GM21737 (cell line): ENCODE results near the gene SPHK2.
A peak's percentile ranks its signal among the peaks of the same experiment; 100 is the strongest.

ENCODE experiments used
- ATAC-seq: cut with Tn5 transposase; IDR thresholded peaks from one replicate; pipeline ENCODE4 v1.9.1; 2021; ENCODE audit warnings: mild to moderate bottlenecking, moderate library complexity; ENCODE audit not compliant: unreplicated experiment

SPHK2 gene

DNA sequence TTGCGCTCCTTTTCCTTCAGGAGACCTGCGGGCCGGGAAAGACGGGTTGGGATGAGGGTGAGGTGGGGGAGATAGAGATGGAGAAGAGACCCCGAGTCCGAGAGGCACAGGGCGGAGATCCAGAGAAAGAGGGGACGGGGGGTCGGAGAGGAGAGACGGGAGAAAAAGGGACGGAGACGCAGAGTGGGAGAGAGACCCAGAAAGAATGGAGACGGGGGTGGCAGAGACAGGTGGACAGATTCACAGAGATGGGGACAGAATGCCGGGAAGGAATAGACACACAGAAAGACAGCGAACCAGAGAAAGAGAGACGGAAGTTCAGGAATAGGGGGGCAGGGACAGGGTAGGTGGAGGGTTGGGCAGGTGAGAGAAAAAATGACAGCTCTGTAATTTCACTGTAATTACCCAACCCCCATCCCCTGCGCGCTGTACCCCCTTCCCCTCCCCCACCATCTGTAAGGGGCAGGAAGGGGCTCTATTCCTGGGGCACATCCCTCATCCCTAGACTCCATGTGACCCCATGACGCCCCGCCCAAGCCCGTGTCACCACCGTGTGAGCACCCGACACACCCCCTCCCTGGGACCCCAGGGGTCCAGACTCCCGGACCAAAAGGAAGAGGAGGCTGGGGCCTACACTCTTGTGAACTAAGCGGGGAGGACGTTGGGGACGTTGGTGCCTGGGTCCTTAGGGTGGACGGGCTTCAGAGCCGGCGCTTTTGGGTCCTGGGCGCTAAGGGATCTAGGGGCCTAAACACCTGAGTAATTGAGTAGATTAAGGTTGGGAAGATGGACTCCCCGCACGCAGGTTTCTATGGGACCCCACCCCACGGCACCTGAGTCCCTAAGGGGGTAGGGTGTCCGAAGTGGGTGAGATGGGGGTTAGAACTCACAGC is 16.9 kb downstream of the SPHK2 start:
- ATAC-seq = no peak

DNA sequence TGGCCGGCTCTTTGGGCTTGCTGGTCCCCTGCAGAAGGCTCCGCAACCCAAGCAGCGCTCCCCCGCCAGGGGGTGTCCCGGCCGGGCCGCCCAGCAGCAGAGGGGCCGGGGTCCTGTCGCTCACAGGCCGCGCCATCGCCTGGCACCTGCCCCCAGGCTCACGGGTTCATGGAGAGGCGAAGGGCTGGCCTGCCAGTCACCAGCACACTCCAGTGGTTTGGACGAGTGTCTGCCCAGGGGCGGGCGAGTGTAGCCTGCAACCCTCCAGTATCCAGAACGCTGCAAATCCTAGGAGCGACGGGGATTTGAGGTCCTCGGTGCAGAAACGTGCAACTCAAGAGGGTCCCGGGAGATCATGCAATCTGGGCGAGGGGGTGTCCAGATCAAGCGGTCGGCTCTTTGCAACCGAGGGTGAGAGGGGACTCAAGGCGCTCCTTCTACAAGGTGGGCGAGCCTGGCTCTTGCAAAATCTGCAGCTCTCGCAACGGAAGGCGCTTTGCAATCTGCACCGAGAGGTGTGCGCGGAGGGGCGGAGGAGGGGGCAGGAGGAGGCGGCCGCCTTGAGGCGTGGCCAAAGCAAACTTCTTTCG is 17.6 kb downstream of the SPHK2 start, which contains the start of gene DBP:
TSS of gene DBP (minus strand) at position 521 of the 590 bp plus-strand sequence. CDS start at position 136, 385 bp downstream.
- no peak for ATAC-seq

DNA sequence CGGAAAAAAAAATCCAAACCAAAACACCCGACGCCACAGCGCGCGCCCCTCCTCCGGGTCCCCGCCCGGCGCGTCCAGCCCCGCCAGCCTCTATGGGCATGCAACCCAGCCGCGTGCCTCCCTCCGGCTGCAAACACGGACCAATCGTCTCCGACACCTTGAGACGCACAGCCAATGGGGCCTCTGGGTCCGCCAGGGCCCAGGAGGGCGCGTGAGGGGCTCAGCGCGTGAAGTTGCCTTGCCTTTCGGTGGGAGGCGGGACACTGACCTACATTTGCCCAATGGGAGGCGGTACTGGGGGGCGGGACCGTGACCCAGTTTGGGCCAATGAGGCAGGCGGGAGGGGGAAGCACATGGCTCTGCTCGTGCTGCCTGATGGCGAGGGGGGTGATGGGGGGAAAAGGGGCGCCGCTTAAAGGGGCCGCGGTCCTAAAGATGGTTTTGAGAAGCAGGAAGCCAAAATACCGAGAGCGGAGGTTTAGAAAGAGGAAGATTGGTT is 18.2 kb downstream of the SPHK2 start:
- ATAC-seq = peak; percentile 65

DNA sequence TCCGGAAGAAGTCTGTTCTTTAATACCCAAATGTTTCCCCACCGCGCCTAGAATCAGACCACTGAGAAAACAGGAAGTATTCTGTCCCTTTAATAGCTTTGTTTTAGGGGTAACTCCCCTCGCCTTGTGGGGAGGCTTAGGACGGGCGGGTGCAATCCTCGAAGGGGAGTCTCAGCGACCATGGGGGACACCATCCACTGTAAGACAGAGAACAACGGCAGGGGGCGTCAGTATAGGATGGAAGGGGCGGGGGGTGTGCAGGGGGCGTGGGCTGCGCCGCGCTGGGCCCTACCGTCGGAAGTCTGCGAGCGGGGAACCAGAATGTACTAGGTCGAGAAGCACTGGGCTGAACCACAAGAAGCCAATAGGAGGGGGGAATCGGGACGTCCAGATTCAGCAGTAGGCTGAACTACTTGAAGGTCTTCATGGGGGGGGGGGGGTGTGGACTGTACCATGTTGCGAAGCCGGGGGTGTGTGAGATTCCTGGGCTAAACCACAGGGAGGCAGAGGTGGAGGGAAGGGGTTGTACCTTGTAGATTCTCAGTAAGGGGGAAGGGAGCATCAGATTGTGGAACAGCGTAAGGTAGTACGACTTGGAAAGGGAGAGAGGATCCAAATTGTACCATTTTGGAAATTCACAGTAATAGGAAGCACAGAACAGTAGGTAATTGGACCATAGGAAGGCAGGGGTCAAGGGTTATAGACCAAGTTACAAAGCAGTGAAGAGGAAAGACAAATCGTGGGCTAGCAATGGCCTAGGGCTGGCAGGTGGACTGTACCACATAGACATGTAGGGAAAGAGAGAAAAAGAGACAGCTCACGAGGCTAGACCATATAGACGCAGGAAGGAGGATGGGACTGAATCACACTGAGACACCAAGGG is 18.9 kb downstream of the SPHK2 start:
- peak; percentile 7 for ATAC-seq

DNA sequence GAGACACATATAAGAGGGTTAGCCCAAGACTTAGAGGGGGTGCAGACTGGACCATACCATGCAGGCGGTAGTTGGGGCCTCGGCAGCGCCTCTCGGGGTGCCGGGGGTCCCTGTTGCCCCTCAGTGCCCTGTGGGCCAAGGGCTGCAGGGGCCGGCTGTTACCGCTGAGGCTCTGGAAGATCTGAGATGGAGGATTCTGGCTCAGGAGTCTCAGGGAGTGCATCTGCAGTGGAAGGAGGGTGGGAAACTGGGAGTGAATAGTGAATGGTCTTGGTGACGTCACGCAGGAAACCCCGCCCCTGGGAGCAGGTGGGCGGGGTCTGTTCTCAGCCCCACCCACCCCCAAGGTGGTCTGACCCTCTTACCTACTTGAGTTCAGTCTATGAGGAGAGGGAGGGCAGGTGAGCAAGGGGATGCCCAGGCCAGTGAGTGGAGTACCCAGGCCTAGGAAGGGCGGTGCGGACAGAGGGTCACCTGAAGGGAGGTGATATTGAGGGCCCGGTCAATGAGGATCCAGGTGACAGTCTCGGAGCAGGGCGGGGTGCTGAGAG is 19.6 kb downstream of the SPHK2 start:
- no peak for ATAC-seq

DNA sequence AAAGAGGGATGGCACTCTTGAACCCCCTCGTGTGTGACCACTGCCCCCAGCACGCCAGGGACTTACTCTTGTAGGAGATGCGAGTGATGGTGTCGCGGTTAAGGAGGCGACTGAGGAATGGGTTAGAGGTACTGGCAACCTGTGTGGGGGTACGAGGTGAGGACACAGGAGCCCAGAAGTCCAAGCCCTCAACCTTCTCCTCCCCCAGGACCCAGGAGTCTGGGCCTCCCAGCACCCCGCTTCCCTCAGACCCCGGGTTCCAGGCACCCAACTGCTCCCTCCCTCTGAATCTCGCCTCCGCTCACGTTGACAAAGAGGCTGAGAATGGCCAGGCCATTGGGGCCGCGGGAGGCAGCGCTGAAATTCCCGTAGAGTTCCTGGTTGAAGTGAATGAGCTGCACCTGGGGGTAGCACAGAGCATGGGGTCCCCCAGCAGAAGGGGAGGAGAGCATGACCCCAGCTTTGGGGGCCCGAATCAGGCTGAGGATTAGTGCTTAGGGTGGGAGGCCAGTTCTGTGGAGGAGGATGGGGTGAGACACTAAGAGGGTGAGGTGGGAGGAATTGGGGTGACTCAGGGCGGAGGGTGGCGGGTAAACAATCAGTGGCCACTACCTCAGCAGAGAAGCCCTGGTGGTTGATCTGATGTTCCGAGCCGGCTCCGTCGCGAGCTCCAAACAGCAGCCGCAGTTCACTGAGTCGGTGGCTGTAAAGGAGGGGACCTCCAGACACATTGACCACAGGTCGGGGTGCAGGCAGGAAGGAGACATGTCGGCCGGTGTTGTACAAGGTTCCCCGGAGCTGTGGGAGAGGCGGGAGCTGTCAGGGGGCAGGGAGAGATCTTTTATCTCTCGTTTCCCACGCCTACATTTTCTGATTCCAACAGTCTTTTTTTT is 20.4 kb downstream of the SPHK2 start:
- ATAC-seq = no peak

DNA sequence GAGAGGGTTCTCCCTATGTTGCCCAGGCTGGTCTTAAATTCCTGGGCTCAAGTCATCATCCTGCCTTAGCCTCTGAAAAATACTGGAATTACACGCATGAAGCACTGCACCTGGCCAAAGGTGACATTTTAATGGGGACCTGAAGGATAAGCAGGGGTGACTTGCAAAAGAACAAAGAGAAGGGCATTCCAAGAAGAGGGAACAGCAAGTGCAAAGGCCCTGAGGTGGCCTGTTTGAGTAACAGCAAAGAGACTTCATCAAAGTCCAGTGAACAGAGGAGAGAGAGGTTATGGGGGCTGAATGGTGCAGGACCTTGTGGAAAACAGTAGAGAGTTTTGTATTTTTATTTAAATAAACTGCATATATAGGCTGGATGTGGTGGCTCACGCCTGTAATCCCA is 22.5 kb downstream of the SPHK2 start:
- no peak for ATAC-seq

DNA sequence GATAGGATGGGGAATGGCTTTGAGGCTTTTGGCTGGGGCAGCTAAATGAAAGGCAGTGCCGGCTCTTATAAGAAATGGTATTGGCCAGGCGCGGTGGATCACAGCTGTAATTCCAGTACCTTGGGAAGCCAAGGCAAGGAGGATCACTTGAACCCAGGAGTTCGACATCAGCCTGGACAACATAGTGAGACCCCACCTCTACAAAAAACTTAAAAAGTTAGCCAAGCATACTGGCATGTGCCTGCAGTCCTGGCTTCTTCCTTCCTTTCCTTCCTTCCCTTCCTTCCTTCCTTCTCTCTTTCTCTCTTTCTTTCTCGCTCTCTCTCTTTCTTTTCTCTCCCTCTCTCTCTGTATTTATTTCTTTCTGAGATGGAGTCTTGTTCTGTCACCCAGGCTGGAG is 23.6 kb downstream of the SPHK2 start:
- no peak for ATAC-seq

DNA sequence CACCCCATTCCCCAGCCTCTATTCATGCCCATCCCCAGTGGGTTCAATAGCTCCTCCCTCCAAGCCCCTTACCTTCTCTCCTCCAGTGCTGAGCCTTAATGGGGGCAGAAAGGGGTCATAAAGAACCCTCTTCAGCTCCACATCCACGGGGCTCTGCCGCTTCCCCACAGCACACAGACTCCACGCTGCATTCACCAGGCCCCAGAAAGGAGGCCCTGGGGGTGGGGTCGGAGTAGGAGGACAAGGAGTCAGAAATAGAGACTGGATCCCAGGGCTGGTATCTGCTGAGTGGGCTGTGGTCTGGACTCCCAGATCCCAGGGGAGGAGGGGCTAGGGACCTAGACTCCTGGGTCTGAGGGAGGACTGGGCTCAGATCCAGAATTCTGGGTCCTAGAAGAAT is 25.0 kb downstream of the SPHK2 start:
- no peak for ATAC-seq

DNA sequence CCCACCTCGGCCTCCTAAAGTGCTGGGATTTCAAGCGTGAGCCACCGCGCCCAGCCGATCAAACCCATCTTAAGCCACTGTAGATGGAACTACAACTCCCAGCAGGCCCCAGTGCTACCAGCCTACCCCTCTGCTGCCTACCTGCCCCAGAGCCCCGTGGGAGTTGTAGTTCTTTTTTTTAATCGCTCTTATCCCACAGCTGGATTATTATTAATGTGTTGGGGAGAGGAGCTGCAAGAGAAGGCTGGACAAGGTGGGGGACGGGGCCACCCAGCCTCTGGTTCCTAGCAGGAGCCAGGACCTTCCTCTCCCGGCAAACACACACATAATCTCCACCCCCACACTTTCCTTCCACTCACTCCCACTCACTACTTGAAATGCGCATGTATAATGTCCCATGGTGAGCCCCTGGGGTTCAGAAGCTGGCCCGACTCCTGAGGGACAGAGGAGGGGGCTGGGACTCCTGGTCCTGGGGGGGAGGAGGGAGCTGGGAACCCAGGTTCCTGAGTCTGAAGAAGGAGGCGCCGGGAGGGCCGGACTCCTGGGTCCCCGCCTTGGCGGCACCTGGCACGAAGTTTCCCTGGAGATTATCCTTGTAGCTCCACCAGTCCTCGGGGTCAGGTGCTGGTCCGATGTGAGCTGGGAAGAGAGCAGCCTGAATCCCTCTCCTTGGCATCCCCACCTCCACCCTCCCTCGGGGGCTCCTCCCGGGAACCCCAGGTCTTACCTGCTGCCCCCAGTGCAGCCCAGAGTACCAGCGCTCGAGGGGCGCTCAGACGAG is 25.7 kb downstream of the SPHK2 start:
- ATAC-seq = no peak

DNA sequence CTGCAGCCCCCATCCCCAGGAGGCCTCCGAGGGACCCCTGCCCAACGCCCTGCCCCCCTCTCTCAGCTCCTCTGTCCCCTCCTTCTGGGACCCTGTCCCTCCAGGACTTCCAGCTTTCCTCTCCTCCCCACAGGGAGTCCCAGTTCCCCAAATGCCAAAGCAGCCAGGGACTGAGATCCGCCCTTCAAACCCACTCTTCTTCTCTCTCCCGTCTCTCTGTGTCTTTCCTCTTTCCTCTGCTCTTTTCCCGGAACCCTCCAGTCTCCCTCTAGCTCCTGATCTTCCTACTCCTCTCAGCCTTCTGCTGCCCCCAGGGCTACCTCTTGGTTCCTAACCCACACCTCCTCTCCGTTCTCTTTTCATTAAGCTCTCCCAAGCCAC is 26.3 kb downstream of the SPHK2 start:
- no peak for ATAC-seq

DNA sequence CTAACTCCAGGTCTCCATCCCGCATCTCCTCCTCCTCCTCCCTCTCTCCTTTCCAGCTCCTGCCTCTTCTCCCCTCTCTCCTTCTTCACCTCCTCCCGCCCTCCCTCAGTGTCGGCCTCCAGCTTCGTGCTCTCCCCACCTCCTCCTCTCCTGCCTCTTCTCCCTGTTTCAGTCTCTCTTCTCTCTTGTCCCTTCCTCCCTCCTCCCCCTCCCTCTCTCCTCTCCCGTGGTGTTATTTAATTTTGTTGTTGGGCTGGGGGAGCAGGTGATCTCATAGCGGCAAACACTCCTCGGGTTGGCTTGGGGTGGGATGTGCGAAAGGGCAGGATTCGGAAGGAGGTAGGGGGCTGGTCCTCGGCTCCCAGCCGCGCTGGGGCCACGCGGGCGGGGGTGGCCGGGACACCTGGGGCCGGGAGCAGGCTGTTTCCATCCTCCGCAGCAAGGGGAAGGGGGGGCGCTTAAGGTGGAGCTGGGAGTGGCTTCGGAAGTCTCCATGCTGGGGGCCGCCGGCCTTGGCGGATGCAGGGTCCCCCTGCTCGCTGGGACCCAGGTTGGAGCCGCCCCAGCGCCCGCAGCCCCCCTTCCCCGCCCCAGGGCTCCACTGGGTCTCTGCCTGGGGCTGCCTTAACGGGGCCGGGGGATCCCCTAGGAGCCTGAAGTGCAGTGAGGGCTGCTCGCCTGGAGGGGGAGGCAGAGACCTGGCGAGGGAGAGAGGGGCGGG is 26.9 kb downstream of the SPHK2 start, which contains the start of gene CA11:
TSS of gene CA11 (minus strand) at position 187 of the 721 bp plus-strand sequence. CDS start 555 bp downstream, outside the sequence.
- peak; percentile 76 for ATAC-seq

DNA sequence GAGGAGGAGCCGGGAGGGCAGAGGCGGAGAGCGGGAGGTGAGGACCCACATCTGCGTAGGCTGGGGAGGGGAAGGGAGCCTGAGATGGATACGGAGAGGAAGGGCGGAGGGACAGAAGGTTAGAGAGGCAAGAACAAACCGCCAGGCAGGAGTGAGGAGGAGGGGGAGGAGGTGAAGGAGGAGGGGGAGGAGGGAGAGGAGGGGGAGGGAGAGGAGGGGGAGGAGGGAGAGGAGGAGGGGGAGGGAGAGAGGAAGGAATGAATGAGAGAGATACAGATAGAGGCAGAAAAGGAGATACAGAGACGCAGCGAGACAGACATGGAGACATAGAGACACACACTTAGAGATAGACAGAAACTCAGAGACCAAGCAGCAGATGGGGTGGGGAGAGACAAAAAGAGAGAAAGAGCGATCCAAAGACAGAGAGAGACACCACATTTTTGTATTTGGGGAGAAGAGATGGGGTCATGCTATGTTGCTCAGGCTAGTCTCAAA is 27.5 kb downstream of the SPHK2 start:
- ATAC-seq = no peak

DNA sequence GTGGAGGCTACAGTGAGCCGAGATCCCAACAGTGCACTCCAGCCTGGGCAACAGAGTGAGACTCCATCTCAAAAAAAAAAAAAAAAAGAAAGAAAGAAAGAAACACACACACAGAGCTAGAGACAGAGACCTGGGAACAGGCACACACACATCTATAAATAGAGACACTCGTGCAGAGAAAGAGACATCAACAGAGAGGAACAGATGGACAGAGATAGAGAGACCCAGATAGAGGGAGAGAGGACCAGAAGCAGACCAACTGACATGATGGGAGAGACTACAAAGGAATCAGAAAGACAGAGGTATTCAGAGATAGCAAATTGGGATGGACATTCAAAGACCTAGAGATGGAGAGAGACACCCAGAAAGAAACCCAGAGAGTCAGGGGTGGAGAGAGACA is 28.8 kb downstream of the SPHK2 start:
- no peak for ATAC-seq

DNA sequence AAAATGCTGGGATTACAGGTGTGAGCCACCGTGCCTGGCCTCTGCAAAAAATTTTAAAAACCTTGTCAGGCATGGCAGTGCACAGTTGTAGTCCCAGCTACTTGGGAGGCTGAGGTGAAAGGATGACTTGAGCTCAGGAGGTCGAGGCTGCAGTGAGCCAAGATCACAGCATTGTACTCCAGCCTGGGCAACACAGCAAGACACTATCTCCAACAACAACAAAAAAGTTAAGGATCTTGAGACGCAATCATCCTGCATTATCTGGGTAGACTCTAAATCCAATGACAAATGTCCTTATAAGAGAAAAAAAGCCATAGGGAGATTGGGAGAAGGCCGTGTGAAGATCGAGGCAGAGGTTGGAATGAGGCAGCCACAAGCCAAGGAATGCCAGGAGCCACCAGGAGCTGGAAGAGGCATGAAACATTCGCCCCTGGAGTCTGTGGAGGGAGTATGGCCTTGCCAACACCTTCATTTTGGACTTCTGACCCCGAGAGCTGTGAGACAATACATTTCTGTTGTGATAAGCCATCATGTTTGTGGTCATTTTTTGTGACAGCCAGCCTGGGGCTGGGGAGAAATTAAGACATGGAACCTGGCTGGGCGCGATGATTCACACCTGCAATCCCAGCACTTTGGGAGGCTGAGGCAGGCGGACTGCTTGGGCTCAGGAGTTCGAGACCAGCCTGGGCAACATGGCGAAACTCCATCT is 31.8 kb downstream of the SPHK2 start:
- ATAC-seq = no peak

DNA sequence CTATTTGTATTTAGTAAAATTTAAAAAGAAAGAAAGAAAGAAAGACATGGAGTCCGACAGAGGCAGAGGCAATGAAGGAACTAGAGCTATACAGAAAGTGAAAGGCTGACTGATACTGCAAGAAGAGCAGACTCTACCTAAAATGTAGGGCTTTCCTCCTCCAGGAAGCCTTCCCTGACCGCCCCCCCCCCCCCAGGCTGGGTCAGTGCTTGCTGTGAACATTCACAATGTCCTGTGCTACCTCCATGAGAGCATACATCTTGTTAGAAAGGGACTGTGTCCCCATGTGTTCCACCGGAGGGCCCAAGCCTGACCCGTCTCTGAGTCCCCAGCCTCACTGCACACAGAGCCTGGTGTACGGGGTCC is 32.4 kb downstream of the SPHK2 start:
- no peak for ATAC-seq

DNA sequence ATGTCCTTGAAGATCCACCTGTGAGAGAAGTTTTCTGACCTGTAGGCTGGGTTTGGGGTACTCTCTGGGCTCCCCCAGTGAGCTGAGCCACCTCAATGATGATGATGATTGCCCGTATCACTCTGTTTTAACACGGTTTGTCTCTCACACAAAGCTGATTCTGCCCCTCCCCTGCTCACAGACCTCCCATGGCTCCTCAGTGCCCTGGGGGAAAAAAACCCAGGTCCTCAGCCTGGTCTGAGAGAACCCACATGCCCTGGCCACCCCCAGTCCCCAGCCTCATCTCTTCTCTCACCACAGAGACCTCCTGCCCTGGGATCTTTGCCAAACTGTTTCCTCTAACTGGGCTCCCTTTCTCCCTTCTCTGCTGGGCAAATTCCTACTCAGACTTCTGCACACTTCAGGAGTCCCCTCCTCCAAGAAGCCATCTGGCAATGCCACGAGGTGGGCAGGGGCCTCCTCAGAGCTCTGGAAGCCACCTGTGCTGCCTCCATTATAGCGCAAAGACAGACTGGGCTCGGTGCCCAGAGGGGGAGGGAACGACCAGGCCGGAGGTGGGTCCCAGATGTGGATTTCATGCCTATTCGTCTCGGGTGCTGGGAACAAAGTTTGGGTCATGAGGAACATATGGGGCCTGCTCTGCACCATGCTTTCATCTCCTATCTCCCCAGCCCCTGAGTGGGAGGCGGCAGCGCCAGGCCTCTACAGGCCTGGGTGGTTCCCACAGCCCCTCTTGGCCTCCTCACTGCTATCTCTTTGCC is 35.2 kb downstream of the SPHK2 start:
- ATAC-seq = no peak
